ENCODE data around the gene SIL1. TPM values are rescaled to one million over a fixed set of nuclear protein-coding genes. Genes with fewer than 3 reads are reported as not detected.

The SIL1 gene
- polyA plus RNA-seq, 2 of the 4 experiments (the other 2 are of a cell fraction): 27.6 to 45.5 TPM

DNA sequence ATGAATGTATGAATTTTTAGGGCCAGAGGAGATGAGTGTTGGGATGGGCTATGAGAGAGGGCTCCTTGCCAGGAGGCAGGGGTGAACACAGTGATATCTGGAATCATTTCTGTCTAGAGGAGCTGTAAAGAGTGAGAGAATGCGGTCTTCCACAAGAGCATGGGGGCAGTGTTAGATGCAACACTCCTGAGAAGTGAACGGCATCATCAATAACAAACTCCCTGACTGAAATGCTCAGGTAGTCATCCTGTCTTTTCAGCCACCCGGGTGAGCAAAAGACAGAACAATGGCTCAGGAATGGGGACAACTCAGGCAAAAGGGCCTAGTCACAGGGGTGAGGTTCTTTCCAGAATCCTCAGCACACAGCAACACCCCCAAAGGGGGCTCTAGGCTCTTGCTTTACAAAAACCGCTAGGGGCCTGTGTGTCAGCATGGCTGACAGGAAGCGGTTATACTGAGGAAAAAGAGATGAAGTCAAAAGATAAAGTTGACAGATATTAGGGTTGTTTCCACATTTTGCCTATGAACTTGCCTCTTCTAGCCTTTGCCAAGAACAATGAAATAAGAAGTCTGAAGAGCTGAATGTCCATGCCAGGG lies 218.4 kb downstream of the SIL1 start:
- Histone ChIP-seq H3K27ac (no peak overlapping the region), H3K4me3 (no peak overlapping the region), H3K4me1 (peaks cover 3% of the 10 kb centered on the region; the same call in 1 of the 3 replicates), H3K4me2 (no peak overlapping the region), H3K9me3 (no peaks in the 10 kb centered on the region)
- WGBS (ENCODE audit: missing lambda C conversion rate): 93% methylated on average over 5 of the region's 5 CpGs
- TF ChIP-seq SREBF2 (IDR thresholded peaks at IDR 0.05) (no peak), MYC (IDR thresholded peaks at IDR 0.05; ENCODE audit: borderline replicate concordance, low read length) (no peak), HOXB5 (CRISPR knock-in tag; IDR thresholded peaks at IDR 0.05) (no peak)
- ChIA-PET CTCF (no interaction called here), POLR2A (no interaction called here)
- DNase-seq (ENCODE audit: low read depth in 1 of 2, low spot score in 1 of 2): no peak
- FAIRE-seq: no peak
- no peak for ATAC-seq

GRCh38 chr5:138978581-138978980 lies 219.6 kb downstream of the SIL1 start:
- ATAC-seq (no peak), DNase-seq (ENCODE audit: low read depth in 1 of 2, low spot score in 1 of 2) (no peak), FAIRE-seq (no peak)
- Histone ChIP-seq H3K4me2 (no peak overlapping the region), H3K4me3 (no peak overlapping the region), H3K9me3 (no peaks in the 10 kb centered on the region), H3K4me1 (peaks cover 3% of the 10 kb centered on the region; the same call in 1 of the 3 replicates), H3K27ac (no peak overlapping the region)
- no peak for TF ChIP-seq GATA3 (IDR thresholded peaks at IDR 0.05; ENCODE audit: borderline replicate concordance)
- no peak for TF ChIP-seq BCL3 (IDR thresholded peaks at IDR 0.05)
- no peak for TF ChIP-seq HES2 (IDR thresholded peaks at IDR 0.05)
- no peak for TF ChIP-seq EHF (CRISPR knock-in tag; IDR thresholded peaks at IDR 0.05)
- no peak for TF ChIP-seq HDAC2 (IDR thresholded peaks at IDR 0.05)
- TF ChIP-seq JUNB (IDR thresholded peaks at IDR 0.05): no peak
- no peak for TF ChIP-seq ZC3H11A (IDR thresholded peaks at IDR 0.05)
- no peak for TF ChIP-seq ESRRA (IDR thresholded peaks at IDR 0.05; ENCODE audit: borderline replicate concordance, low read length)
- TF ChIP-seq, protein P1, sequence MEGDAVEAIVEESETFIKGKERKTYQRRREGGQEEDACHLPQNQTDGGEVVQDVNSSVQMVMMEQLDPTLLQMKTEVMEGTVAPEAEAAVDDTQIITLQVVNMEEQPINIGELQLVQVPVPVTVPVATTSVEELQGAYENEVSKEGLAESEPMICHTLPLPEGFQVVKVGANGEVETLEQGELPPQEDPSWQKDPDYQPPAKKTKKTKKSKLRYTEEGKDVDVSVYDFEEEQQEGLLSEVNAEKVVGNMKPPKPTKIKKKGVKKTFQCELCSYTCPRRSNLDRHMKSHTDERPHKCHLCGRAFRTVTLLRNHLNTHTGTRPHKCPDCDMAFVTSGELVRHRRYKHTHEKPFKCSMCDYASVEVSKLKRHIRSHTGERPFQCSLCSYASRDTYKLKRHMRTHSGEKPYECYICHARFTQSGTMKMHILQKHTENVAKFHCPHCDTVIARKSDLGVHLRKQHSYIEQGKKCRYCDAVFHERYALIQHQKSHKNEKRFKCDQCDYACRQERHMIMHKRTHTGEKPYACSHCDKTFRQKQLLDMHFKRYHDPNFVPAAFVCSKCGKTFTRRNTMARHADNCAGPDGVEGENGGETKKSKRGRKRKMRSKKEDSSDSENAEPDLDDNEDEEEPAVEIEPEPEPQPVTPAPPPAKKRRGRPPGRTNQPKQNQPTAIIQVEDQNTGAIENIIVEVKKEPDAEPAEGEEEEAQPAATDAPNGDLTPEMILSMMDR (IDR thresholded peaks at IDR 0.05): no peak
- TF ChIP-seq MAFK (IDR thresholded peaks at IDR 0.05; ENCODE audit: partially characterized antibody): no peak
- no peak for TF ChIP-seq HOXA7 (CRISPR knock-in tag; IDR thresholded peaks at IDR 0.05)
- no peak for TF ChIP-seq FOSB (CRISPR knock-in tag; IDR thresholded peaks at IDR 0.05)
- TF ChIP-seq NPAS2 (CRISPR knock-in tag; IDR thresholded peaks at IDR 0.05; ENCODE audit: borderline replicate concordance): no peak
- TF ChIP-seq, protein P2, sequence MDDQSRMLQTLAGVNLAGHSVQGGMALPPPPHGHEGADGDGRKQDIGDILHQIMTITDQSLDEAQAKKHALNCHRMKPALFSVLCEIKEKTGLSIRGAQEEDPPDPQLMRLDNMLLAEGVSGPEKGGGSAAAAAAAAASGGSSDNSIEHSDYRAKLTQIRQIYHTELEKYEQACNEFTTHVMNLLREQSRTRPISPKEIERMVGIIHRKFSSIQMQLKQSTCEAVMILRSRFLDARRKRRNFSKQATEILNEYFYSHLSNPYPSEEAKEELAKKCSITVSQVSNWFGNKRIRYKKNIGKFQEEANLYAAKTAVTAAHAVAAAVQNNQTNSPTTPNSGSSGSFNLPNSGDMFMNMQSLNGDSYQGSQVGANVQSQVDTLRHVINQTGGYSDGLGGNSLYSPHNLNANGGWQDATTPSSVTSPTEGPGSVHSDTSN (IDR thresholded peaks at IDR 0.05): no peak
- TF ChIP-seq TP53 (CRISPR knock-in tag; IDR thresholded peaks at IDR 0.05): no peak
- no peak for TF ChIP-seq ZNF302 (CRISPR knock-in tag; IDR thresholded peaks at IDR 0.05)
- no peak for TF ChIP-seq FOXS1 (CRISPR knock-in tag; IDR thresholded peaks at IDR 0.05)
- no peak for TF ChIP-seq KDM1A (IDR thresholded peaks at IDR 0.05; ENCODE audit: low read depth)
- WGBS (ENCODE audit: missing lambda C conversion rate): 91% methylated on average over 1 of the region's 1 CpG
- POLR2A ChIA-PET: no interaction called here
- CTCF ChIA-PET: no interaction called here

GRCh38 chr5:138978080-138978479 lies 220.1 kb downstream of the SIL1 start:
- H3K4me1 ChIP-seq: peaks cover 3% of the 10 kb centered on the region; the same call in 1 of the 3 replicates
- no peak overlapping the region for H3K4me2 ChIP-seq
- no peak for DNase-seq (ENCODE audit: low read depth in 1 of 2, low spot score in 1 of 2)
- no peak for FAIRE-seq
- ChIA-PET POLR2A (no interaction called here), CTCF (interaction anchor here (1.2 to 1.4 kb wide), 2 partner anchors 11 to 337 kb away, joined by 3 to 4 read pairs; no protein-coding TSS in a partner anchor)
- no peak overlapping the region for H3K27ac ChIP-seq
- no peak for ATAC-seq
- no CpG with 5 or more reads among the region's 1 CpG for WGBS (ENCODE audit: missing lambda C conversion rate)
- H3K9me3 ChIP-seq: no peaks in the 10 kb centered on the region
- H3K4me3 ChIP-seq: no peak overlapping the region
- TF ChIP-seq RFX5 (IDR thresholded peaks at IDR 0.05) (no peak), HES2 (IDR thresholded peaks at IDR 0.05) (no peak), CBX8 (IDR thresholded peaks at IDR 0.05) (no peak), ZFP36 (IDR thresholded peaks at IDR 0.05; ENCODE audit: borderline replicate concordance, partially characterized antibody) (no peak), EHF (CRISPR knock-in tag; IDR thresholded peaks at IDR 0.05) (no peak), ELK1 (IDR thresholded peaks at IDR 0.05; ENCODE audit: low read depth, low read length) (no peak), MAZ (IDR thresholded peaks at IDR 0.05; ENCODE audit: borderline replicate concordance, low read depth, low read length) (no peak), NR3C1 (IDR thresholded peaks at IDR 0.05) (no peak), RAD21 (conservative IDR thresholded peaks at IDR 0.05 in 1 of 2, IDR thresholded peaks at IDR 0.05 in 1 of 2) (no peak), KDM5A (IDR thresholded peaks at IDR 0.05) (no peak), POLR2A (IDR thresholded peaks at IDR 0.05; ENCODE audit: low read length) (no peak), ZSCAN20 (CRISPR knock-in tag; IDR thresholded peaks at IDR 0.05) (no peak), NFE2L2 (conservative IDR thresholded peaks at IDR 0.05; ENCODE audit: low read length) (no peak)

Measured in A549 (cell line).